ENCODE measurements around the gene GTPBP2.

Gene GTPBP2

DNA sequence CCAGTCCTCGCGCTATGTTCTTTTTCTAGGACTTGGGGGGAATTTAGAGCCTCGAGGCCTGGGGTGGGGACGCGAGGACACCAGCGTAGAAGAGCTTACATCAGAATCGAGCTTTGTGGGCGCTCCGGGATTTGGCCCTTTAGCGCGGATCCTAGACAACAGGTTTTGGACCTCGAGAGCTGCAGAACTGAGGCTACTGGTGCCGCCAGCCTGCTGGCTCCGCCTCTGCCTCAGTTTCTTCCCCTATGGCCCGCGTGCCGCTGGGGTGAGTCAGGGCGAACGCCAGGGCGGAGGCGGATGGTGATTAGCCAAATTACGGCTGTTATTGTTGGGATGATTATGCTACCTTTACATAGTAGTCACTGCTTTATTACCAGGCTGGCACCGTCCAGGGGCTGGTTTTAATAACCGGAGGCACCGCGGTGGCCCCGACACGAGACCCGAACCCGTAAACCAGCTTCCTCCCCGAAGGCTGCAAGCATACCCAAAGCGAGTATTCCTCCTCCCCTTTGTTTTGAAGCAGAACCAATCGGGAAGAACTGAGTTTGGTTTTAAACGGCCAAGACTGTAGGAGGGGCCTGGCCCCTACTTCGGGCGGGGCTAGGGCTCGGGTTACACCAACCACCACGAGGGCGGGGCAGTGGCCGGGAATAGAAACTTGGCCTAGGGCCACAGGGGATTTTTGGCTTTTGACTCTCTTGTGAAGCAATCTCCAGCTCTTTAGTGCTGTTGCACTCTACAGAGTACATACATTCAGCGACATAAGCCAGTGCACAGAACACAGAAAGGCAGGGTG lies 639 bp upstream of the GTPBP2 start:
- Histone ChIP-seq H3K27ac (ENCODE audit: low read depth, low read length) (peak overlapping the region; percentile 93), H3K9me3 (ENCODE audit: low read length) (no peaks in the 10 kb centered on the region), H3K9ac (ENCODE audit: low read length) (peak overlapping the region; percentile 84), H3K4me1 (ENCODE audit: insufficient read depth, low read length) (peaks cover 19% of the 10 kb centered on the region), H3K4me3 (ENCODE audit: low read depth in 1 of 2, low read length in 2 of 2) (peak overlapping the region; percentile 66 to 98), H3K36me3 (ENCODE audit: insufficient read depth, low read length) (peaks cover 15% of the 10 kb centered on the region), H3K27me3 (ENCODE audit: control insufficient read depth in 1 of 2, insufficient read depth in 2 of 2, low read length in 2 of 2) (no peaks in the 10 kb centered on the region)

DNA sequence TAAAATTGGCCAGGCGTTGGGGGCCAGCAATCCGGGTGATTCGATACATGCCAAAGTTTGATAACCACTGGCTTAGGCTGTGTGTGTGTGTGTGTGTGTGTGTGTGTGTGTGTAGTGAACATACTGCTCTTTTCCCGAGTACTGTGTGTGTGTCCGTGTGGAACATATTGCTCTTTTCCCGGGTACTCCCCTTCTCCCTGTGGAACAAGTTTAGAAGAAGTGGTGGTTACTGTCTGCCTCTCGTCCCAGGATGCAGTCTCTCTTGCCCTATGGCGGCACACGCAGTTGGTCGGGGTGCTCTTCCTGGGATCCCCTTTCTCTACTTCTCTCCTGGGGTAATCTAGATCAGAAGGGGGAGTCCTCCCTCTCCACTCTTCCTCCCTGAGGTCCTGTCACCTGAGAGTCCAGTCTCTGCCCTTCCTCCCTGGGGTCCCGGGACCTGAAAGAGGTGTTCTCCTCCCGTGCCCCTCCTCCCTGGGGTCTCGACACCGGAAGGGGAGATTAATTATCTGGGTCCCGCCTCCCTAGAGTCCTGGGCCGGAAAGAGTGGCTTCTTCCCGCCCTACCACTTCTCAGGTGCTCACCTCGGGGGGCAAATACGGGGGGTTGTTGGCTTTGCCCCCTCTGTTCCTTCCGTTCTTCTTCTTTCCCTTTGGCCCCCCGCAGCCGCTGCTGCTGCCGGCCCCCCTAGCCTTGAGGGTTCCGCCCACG lies 516 bp downstream of the GTPBP2 start:
- H3K9ac ChIP-seq (ENCODE audit: low read length), result peak overlapping the region; percentile 98
- H3K36me3 ChIP-seq (ENCODE audit: insufficient read depth, low read length), result peaks cover 27% of the 10 kb centered on the region
- no peaks in the 10 kb centered on the region for H3K27me3 ChIP-seq (ENCODE audit: control insufficient read depth in 1 of 2, insufficient read depth in 2 of 2, low read length in 2 of 2)
- no peaks in the 10 kb centered on the region for H3K9me3 ChIP-seq (ENCODE audit: low read length)
- H3K4me3 ChIP-seq (ENCODE audit: low read depth in 1 of 2, low read length in 2 of 2), result peak overlapping the region; percentile 92 to 98
- peak overlapping the region; percentile 77 for H3K27ac ChIP-seq (ENCODE audit: low read depth, low read length)
- peaks cover 19% of the 10 kb centered on the region for H3K4me1 ChIP-seq (ENCODE audit: insufficient read depth, low read length)

DNA sequence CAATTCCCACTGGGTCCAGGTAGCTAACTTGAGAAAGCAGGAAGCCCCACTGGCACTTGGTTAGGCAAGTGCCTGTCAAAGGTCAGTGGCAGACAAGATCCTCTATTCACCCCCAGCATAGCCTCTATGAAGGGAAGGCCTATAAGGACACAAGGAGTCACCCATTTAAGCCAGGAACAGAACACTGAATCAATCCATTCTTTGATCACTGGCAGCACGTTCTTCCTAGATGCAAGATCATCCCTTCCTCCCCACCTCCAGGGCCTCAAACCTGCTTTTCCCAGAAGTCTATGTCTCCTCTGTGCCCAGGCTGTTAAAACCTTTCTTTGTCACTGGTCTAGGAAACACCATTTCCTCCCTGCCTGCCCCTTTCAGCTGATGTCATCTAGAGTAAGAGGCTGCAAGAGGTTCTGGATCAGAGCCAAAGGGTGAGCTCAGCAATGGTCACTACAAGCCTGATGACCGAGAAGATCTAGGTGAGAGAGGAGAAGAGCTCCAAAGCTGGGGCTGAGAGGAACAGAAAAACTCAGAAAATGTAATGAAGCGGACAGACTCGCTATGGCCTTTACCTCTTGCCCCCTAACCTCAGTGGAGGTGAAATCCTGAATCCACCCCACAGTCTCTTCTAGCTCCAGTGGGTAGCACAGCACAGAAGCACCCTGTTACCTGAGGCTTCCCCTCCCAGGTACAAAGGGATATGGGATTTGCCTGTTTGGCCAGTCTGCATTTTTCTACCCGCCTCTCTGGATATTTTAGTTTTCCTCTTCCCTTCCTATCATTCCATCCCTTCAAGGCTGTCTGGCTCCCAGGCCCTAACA lies 1.8 kb downstream of the GTPBP2 start:
- no peaks in the 10 kb centered on the region for H3K9me3 ChIP-seq (ENCODE audit: low read length)
- peak overlapping the region; percentile 72 for H3K27ac ChIP-seq (ENCODE audit: low read depth, low read length)
- H3K4me1 ChIP-seq (ENCODE audit: insufficient read depth, low read length), result peaks cover 19% of the 10 kb centered on the region
- no peak overlapping the region for H3K9ac ChIP-seq (ENCODE audit: low read length)
- peaks cover 40% of the 10 kb centered on the region for H3K36me3 ChIP-seq (ENCODE audit: insufficient read depth, low read length)
- H3K4me3 ChIP-seq (ENCODE audit: low read depth in 1 of 2, low read length in 2 of 2), result peak overlapping the region in 1 of 2 donors; percentile 31
- no peaks in the 10 kb centered on the region for H3K27me3 ChIP-seq (ENCODE audit: control insufficient read depth in 1 of 2, insufficient read depth in 2 of 2, low read length in 2 of 2)

DNA sequence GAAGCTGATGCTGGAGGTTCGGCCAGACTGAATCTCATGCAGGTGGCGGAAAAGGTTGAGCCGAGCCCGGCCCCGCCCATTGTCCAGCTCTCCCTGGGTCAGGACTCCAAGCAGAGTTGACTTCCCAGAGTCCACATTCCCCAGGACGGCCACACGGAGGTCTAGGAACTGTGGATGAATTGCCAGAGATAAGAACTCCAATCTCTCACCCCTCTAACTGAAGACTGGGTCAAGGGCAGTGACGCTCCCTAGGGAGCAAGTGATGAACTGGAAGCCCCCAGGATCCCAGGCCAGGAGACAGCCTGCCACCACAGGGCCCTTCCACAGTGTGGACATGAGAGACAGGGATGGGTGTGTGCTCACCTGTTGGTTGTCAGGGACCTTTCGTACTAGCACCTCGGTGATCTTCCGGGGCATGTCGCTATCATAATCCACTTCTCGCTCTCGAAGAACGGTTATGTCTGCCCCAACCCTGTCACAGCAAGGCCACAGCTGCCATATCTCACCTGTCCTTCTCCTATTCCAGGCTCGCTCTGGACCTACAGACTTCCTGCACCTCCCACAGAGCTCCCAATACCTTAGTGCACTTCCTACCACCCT lies 3.6 kb downstream of the GTPBP2 start:
- H3K4me1 ChIP-seq (ENCODE audit: insufficient read depth, low read length), result peaks cover 18% of the 10 kb centered on the region
- H3K9me3 ChIP-seq (ENCODE audit: low read length), result no peaks in the 10 kb centered on the region
- no peak overlapping the region for H3K4me3 ChIP-seq (ENCODE audit: low read depth in 1 of 2, low read length in 2 of 2)
- H3K27ac ChIP-seq (ENCODE audit: low read depth, low read length), result no peak overlapping the region
- no peaks in the 10 kb centered on the region for H3K27me3 ChIP-seq (ENCODE audit: control insufficient read depth in 1 of 2, insufficient read depth in 2 of 2, low read length in 2 of 2)
- peaks cover 56% of the 10 kb centered on the region for H3K36me3 ChIP-seq (ENCODE audit: insufficient read depth, low read length)
- H3K9ac ChIP-seq (ENCODE audit: low read length), result no peak overlapping the region

DNA sequence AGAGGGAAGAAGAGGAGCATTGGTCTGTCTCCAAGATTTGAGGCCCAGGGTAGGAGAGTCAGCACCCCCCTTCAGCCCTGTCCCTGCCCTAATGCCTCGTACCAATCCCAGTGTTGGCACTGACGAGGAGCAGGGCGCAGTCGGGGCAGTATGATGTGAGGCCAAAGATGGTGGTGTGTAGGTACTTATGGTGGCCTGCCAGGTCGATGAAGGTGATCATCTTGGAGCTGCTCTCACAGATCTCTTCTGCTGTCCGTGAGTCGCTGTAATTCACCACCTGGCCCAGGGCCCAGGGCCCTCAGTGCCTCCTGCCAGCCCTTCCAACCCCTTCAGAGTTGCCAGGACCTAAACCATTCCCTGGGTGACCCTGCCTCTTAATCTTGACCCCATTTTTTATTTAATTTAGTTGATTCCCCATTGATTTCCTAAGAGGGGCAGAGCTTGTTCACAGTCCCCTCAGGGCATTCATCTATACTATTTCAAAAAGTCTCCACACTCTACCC lies 4.2 kb downstream of the GTPBP2 start:
- no peak overlapping the region for H3K9ac ChIP-seq (ENCODE audit: low read length)
- no peaks in the 10 kb centered on the region for H3K27me3 ChIP-seq (ENCODE audit: control insufficient read depth in 1 of 2, insufficient read depth in 2 of 2, low read length in 2 of 2)
- H3K9me3 ChIP-seq (ENCODE audit: low read length), result no peaks in the 10 kb centered on the region
- H3K36me3 ChIP-seq (ENCODE audit: insufficient read depth, low read length), result peaks cover 61% of the 10 kb centered on the region
- H3K4me3 ChIP-seq (ENCODE audit: low read depth in 1 of 2, low read length in 2 of 2), result no peak overlapping the region
- H3K27ac ChIP-seq (ENCODE audit: low read depth, low read length), result no peak overlapping the region
- peaks cover 13% of the 10 kb centered on the region for H3K4me1 ChIP-seq (ENCODE audit: insufficient read depth, low read length)

DNA sequence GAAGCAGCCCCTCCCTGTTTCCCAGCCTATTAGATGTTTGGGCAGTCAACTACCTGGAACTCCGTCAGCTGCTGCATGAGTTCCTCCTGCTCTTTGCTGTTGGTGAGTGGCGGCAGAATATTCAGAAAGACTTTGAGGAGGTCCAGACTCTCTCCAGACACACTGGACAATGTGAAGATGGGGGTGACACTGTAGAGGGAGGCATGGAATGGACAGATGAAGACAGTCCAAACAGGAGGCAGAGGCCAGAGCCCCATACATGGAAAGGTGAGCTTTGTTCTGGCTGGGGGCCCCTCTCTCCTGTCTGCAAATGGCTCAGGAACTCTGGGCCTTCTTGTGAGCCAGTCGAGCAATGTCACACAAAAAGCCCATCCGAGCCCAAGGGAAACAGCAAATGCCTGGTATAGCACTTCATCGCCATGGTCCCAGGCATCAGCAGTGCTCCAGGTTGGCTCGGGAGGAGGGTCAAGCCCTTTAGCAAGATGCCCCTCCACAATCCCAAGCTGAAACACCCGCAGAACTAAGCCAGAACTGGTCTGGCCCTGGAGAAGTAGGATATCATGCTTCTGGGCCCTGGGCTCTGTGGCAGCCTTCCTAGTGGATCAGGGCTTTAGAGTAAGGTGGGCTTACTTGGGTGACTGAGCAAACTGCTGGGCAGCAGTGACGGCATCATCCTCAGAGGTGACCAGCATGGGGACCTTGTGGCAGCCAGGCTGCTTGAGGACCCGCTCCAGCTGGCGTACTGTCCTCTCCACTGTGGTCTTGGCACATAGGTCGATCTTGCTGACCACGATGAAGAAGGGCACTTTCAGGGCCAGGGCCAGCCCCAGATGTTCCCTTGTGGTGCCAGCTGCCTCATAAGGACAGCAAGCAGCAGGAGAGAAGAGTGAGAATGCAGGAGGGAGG lies 4.9 kb downstream of the GTPBP2 start:
- H3K36me3 ChIP-seq (ENCODE audit: insufficient read depth, low read length), result peaks cover 62% of the 10 kb centered on the region
- peaks cover 13% of the 10 kb centered on the region for H3K4me1 ChIP-seq (ENCODE audit: insufficient read depth, low read length)
- H3K27me3 ChIP-seq (ENCODE audit: control insufficient read depth in 1 of 2, insufficient read depth in 2 of 2, low read length in 2 of 2), result no peaks in the 10 kb centered on the region
- H3K9ac ChIP-seq (ENCODE audit: low read length), result no peak overlapping the region
- H3K9me3 ChIP-seq (ENCODE audit: low read length), result no peaks in the 10 kb centered on the region
- no peak overlapping the region for H3K27ac ChIP-seq (ENCODE audit: low read depth, low read length)
- no peak overlapping the region for H3K4me3 ChIP-seq (ENCODE audit: low read depth in 1 of 2, low read length in 2 of 2)

DNA sequence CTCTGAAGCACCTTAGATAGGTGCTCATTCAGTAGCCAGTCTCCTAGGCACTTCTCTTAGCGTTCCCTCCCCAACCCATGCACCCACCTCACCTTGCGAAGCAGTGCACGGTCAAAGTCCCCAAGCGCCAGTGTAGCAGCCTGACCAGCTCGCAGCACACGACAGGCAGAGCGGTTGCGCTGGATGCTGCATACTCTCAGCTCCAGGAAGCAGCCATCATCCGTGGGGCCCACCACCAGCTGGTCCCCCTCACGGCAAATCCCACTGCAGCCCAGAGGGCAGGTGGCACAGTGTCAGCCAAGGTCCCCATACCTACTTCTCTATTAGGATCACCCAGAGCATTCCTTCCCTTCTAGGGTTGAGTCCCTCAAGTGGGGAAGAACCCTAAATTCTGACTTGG lies 6.5 kb downstream of the GTPBP2 start:
- Histone ChIP-seq H3K9ac (ENCODE audit: low read length) (no peak overlapping the region), H3K9me3 (ENCODE audit: low read length) (no peaks in the 10 kb centered on the region), H3K4me3 (ENCODE audit: low read depth in 1 of 2, low read length in 2 of 2) (no peak overlapping the region), H3K27me3 (ENCODE audit: control insufficient read depth in 1 of 2, insufficient read depth in 2 of 2, low read length in 2 of 2) (no peaks in the 10 kb centered on the region), H3K36me3 (ENCODE audit: insufficient read depth, low read length) (peaks cover 62% of the 10 kb centered on the region), H3K4me1 (ENCODE audit: insufficient read depth, low read length) (peaks cover 8% of the 10 kb centered on the region), H3K27ac (ENCODE audit: low read depth, low read length) (no peak overlapping the region)

DNA sequence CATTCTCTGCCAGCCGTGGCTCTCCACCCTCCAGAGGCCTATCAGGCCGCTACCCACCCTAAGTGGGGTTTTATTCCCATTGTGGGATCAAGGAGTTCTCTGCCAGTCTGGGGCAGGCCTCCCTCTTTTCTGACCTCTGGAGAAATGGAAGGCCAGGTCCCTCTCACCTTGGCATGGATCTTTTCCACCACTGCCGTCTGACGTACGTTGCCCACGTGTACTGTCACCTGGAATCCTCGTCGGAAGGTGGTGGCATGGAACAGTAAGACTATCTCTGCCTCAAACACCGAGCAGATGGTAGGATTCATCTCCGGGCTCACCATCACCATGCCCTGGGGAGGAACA lies 7.3 kb downstream of the GTPBP2 start:
- H3K27me3 ChIP-seq (ENCODE audit: control insufficient read depth in 1 of 2, insufficient read depth in 2 of 2, low read length in 2 of 2), result no peaks in the 10 kb centered on the region
- peaks cover 62% of the 10 kb centered on the region for H3K36me3 ChIP-seq (ENCODE audit: insufficient read depth, low read length)
- H3K27ac ChIP-seq (ENCODE audit: low read depth, low read length), result no peak overlapping the region
- H3K9ac ChIP-seq (ENCODE audit: low read length), result no peak overlapping the region
- no peaks in the 10 kb centered on the region for H3K9me3 ChIP-seq (ENCODE audit: low read length)
- peaks cover 1% of the 10 kb centered on the region for H3K4me1 ChIP-seq (ENCODE audit: insufficient read depth, low read length)
- H3K4me3 ChIP-seq (ENCODE audit: low read depth in 1 of 2, low read length in 2 of 2), result no peak overlapping the region

DNA sequence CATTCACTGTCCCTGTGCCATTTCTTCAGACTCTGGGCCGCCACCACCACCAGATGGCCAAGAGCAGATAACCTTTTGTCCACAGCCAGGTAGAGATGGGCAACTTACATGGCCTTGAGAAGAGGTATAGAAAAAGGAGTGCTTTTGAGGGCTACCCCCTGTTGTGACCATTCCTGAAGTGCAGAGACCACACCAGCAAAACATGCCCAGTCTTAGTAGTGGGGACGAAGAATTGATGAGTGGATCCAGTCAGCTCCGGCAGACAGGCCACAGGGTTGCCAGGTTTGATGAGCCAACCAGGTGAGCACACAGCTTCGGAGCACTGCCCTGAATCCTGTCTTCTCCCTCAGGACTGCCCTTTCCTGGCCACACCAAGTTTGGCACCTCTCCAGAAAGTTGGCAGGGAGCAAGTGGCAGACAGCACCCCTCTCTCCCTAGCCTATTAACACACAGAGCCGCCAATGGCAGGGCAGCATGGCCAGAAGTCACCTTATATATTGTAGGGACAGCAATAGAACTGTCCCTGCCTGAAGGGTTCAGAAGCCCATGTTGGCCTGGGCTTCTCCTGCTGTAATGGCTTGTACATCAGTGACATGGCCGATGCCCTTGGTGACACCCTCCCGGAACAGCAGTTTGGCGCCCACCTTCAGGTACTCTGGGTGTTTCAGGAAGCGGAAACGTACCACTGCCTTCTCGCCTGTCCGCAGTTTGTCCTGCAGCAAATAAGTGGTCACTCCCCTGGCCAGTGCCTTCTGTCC lies 7.8 kb downstream of the GTPBP2 start:
- H3K4me1 ChIP-seq (ENCODE audit: insufficient read depth, low read length), result no peaks in the 10 kb centered on the region
- no peaks in the 10 kb centered on the region for H3K9me3 ChIP-seq (ENCODE audit: low read length)
- no peaks in the 10 kb centered on the region for H3K27me3 ChIP-seq (ENCODE audit: control insufficient read depth in 1 of 2, insufficient read depth in 2 of 2, low read length in 2 of 2)
- peaks cover 62% of the 10 kb centered on the region for H3K36me3 ChIP-seq (ENCODE audit: insufficient read depth, low read length)
- no peak overlapping the region for H3K9ac ChIP-seq (ENCODE audit: low read length)
- no peak overlapping the region for H3K27ac ChIP-seq (ENCODE audit: low read depth, low read length)
- H3K4me3 ChIP-seq (ENCODE audit: low read depth in 1 of 2, low read length in 2 of 2), result no peak overlapping the region
